ENCODE results near the gene NPAS2. TPM values are rescaled to one million over a fixed set of nuclear protein-coding genes. Genes with fewer than 3 reads are reported as not detected.

NPAS2 gene
- total RNA-seq, 4 donors from 2014 or later = 14.1 to 45.8 (median 28.1) TPM

DNA sequence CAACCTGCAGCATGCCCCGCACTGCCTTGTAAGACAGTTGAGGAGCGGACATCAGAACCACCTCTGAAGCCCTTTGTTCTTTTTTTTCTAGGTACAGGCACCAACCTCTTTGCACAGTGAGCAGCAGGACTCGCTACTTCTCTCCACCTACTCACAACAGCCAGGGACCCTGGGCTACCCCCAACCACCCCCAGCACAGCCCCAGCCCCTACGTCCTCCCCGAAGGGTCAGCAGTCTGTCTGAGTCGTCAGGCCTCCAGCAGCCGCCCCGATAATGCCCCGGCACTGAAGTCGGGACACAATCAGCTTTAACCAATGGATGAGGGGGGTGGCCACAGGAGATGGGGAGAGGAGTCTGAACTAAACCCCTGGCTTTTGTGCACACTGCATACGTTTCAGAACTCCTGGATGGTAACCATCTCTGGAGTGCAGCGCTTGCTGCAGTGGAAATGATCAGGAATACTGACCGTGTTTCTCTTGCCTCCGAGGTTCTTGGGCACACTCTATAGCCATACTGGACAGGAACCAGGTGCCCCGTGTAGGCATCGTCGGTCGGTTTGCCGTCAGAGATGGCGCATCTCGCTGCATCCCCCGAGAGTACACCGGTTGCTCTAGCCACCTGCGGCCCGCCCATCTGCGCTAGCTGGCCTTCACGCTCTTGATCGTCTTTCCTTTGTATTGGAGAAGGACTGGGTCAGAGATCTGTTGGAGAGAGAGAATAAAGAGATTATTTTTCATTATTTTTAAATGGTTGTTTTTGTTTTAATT is 175.6 kb downstream of the NPAS2 start:
- TF ChIP-seq EP300 (IDR thresholded peaks at IDR 0.05) = no peak
- TF ChIP-seq POLR2A (IDR thresholded peaks at IDR 0.05; ENCODE audit: low read depth) = no peak
- TF ChIP-seq, protein P1, sequence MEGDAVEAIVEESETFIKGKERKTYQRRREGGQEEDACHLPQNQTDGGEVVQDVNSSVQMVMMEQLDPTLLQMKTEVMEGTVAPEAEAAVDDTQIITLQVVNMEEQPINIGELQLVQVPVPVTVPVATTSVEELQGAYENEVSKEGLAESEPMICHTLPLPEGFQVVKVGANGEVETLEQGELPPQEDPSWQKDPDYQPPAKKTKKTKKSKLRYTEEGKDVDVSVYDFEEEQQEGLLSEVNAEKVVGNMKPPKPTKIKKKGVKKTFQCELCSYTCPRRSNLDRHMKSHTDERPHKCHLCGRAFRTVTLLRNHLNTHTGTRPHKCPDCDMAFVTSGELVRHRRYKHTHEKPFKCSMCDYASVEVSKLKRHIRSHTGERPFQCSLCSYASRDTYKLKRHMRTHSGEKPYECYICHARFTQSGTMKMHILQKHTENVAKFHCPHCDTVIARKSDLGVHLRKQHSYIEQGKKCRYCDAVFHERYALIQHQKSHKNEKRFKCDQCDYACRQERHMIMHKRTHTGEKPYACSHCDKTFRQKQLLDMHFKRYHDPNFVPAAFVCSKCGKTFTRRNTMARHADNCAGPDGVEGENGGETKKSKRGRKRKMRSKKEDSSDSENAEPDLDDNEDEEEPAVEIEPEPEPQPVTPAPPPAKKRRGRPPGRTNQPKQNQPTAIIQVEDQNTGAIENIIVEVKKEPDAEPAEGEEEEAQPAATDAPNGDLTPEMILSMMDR (IDR thresholded peaks at IDR 0.05) = no peak
- no peak for TF ChIP-seq POLR2AphosphoS5 (IDR thresholded peaks at IDR 0.05)
- Histone ChIP-seq H3K4me1 (no peaks in the 10 kb centered on the region), H3K27ac (replicated peaks in 1 of 4) (no peak overlapping the region), H3K27me3 (no peaks in the 10 kb centered on the region), H3K36me3 (peaks cover 7 to 61% (median 40%) of the 10 kb centered on the region in 4 donors), H3K9me3 (no peaks in the 10 kb centered on the region), H3K4me3 (no peak overlapping the region)
- DNase-seq (ENCODE audit: extremely low spot score) = no peak
- intact Hi-C loops (cut with DNase I) = no loop called here
- 90% methylated on average over 28 of the region's 28 CpGs for WGBS

DNA sequence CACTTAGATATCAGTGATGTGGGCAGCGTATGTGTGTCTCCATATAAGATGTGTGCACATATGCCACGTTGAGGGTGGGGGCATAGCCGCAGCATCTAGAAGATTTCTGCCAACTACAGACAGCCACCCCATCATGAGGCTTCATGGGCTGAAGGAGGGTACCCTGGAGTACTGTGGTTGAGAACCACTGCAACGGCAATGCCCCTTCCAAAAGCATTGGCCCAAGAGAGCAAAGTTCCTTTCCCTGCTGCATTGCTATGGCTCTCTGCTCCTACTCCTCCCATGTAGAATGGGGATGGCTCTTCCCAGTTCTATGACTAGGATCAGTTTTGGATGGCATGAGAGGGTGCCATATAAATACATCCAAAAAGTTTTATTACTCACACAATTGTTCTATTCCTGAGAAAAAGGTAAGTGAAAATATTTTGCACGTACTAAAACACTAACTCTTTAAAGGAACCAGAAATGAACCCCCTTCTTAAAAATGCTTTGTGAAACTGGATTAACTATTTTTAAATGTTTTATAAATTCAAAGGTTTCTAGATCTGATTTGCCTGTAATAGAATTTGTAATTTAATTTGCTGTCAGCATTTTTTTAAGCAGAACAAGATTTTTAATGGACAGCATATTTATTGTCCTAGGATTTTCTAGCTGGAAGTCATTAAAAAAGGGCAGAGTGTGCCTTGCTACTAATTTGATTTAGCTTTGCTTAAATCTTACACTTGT is 177.7 kb downstream of the NPAS2 start:
- Histone ChIP-seq H3K36me3 (peaks cover 0 to 41% (median 32%) of the 10 kb centered on the region in 4 donors), H3K4me1 (peaks cover 5 to 7% (median 6%) of the 10 kb centered on the region in 4 donors), H3K27ac (replicated peaks in 1 of 4) (no peak overlapping the region), H3K9me3 (no peaks in the 10 kb centered on the region), H3K27me3 (no peaks in the 10 kb centered on the region), H3K4me3 (no peak overlapping the region)
- intact Hi-C loops (cut with DNase I) = no loop called here
- no peak for DNase-seq (ENCODE audit: extremely low spot score)
- TF ChIP-seq POLR2A (IDR thresholded peaks at IDR 0.05; ENCODE audit: low read depth) = no peak
- no peak for TF ChIP-seq POLR2AphosphoS5 (IDR thresholded peaks at IDR 0.05)
- TF ChIP-seq EP300 (IDR thresholded peaks at IDR 0.05) = no peak
- WGBS = 96% methylated on average over 5 of the region's 5 CpGs

DNA sequence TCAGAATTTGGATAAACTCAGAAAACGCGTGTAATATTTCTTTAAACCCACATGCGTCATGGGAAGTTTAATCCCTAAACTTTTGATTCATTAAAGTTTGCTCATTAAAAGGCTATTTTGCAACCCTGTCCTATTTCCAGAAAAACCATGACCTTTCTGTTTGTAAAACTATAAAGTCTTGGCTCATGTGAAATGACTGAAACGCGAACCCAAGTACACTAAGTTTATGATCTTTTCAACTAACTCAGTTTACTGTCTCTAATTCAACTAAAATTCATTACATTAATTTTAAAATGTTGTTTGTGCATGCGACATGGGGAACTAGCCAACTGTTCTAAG is 178.3 kb downstream of the NPAS2 start:
- Histone ChIP-seq H3K27me3 (no peaks in the 10 kb centered on the region), H3K36me3 (peaks cover 0 to 38% (median 30%) of the 10 kb centered on the region in 4 donors), H3K4me3 (no peak overlapping the region), H3K9me3 (no peaks in the 10 kb centered on the region), H3K27ac (replicated peaks in 1 of 4) (no peak overlapping the region), H3K4me1 (peaks cover 9 to 12% (median 12%) of the 10 kb centered on the region in 4 donors)
- intact Hi-C loops (cut with DNase I) = no loop called here
- no peak for DNase-seq (ENCODE audit: extremely low spot score)
- TF ChIP-seq POLR2AphosphoS5 (IDR thresholded peaks at IDR 0.05) (no peak), POLR2A (IDR thresholded peaks at IDR 0.05; ENCODE audit: low read depth) (no peak)
- TF ChIP-seq, protein P1 (IDR thresholded peaks at IDR 0.05) = no peak
- 78% methylated on average over 6 of the region's 6 CpGs for WGBS

DNA sequence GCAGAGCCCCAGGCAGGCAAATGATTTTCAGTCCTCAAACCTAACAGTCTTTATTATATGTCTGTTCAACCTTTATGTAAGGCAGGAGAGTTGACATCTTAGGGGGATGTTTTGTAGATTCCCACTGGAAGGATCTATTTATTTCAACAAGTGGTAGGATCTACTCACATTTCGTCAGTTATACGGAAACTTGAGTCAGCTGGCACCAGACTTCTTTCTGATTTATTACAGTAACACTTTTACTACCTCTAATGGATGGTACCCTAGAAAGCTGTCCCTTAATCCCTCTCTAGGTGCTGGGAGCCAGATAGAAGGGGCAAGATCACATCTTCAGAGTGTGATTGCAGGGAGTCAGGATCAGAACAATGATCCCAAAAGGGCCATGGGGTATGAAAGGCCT is 180.1 kb downstream of the NPAS2 start:
- WGBS = 90% methylated on average over 2 of the region's 2 CpGs

More for the DNA sequence above, 180.1 kb downstream of the NPAS2 start:
- intact Hi-C loops (cut with DNase I) = no loop called here
- Histone ChIP-seq H3K9me3 (no peaks in the 10 kb centered on the region), H3K27me3 (no peaks in the 10 kb centered on the region), H3K36me3 (peaks cover 12 to 38% (median 30%) of the 10 kb centered on the region in 4 donors), H3K4me3 (no peak overlapping the region), H3K27ac (replicated peaks in 1 of 4) (no peak overlapping the region), H3K4me1 (peaks cover 15 to 30% (median 29%) of the 10 kb centered on the region in 4 donors)
- TF ChIP-seq EP300 (IDR thresholded peaks at IDR 0.05) (no peak), POLR2A (IDR thresholded peaks at IDR 0.05; ENCODE audit: low read depth) (no peak), POLR2AphosphoS5 (IDR thresholded peaks at IDR 0.05) (no peak)
- TF ChIP-seq, protein P1 (IDR thresholded peaks at IDR 0.05) = no peak
- DNase-seq (ENCODE audit: extremely low spot score) = no peak

Measured in esophagus muscularis mucosa (tissue), 4 donors.